ENCODE results near the gene SPOCK2.

DNA sequence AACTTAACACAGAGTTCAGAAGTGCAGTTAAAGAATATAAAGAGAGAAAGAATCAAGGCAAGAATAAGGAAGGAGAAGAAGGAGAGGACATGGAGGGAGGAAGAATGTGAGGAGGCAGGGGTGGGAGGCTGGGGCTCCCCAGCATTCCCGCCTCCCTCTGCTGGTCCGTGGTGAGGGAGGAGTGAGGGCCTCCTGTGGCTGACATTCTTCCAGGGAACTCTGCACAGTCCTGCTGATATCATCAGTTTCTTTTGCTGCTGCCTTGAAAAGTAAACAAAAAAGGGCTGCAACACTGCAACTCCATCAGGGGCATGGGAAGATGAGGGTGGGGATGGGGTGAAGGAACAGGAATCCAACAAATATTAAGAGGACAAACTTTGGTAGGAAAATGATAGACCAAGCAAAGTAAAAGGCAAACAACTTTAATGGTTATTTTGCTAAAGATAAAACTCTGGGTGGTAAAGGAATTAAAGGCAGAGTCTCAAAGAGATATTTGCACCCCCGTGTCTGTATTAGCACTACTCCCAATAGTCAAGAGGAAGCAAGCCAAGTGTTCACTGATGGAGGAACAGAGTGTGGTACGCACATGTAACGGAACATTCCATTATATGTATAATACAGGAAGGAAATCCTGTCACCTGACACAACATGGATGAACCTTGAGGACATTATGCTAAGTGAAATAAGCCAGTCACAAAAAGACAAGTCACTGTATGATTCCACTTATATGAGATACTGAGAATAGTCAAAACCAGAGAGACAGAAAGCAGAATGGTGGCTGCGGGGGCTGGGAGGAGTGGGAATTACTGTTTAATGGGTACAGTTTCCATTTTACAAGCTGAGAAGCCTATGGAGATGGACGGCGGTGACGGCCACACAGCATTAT, 8.0 kb upstream of the SPOCK2 start:
- TF ChIP-seq, protein P1, sequence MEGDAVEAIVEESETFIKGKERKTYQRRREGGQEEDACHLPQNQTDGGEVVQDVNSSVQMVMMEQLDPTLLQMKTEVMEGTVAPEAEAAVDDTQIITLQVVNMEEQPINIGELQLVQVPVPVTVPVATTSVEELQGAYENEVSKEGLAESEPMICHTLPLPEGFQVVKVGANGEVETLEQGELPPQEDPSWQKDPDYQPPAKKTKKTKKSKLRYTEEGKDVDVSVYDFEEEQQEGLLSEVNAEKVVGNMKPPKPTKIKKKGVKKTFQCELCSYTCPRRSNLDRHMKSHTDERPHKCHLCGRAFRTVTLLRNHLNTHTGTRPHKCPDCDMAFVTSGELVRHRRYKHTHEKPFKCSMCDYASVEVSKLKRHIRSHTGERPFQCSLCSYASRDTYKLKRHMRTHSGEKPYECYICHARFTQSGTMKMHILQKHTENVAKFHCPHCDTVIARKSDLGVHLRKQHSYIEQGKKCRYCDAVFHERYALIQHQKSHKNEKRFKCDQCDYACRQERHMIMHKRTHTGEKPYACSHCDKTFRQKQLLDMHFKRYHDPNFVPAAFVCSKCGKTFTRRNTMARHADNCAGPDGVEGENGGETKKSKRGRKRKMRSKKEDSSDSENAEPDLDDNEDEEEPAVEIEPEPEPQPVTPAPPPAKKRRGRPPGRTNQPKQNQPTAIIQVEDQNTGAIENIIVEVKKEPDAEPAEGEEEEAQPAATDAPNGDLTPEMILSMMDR (IDR thresholded peaks at IDR 0.05; ENCODE audit: poor library complexity, severe bottlenecking) = no peak
- TF ChIP-seq TAF1 (IDR thresholded peaks at IDR 0.05; ENCODE audit: low read depth) (no peak), EP300 (conservative IDR thresholded peaks at IDR 0.05; ENCODE audit: poor library complexity, severe bottlenecking) (no peak), EZH2 (IDR thresholded peaks at IDR 0.05; ENCODE audit: borderline replicate concordance, insufficient read depth, low read length, poor library complexity, severe bottlenecking) (no peak), POLR2AphosphoS5 (IDR thresholded peaks at IDR 0.05) (no peak)
